HAP-1 (cell line): ENCODE measurements around the gene UGT1A10.

Experiments used
- DNase-seq, 2 experiments: peaks; one replicate each; pipeline ENCODE4 v3.0.0-alpha.2; 2016 to 2020; ENCODE audit warnings: low spot score in 2 of 2
- H3K27me3 ChIP-seq: fragments of 250-450 bp; sonication (Bioruptor Pico); 2 replicates; pipeline ENCODE4 v1.5.1; 2020; ENCODE audit warnings: low read depth, mild to moderate bottlenecking, moderate library complexity
- H3K36me3 ChIP-seq: fragments of 250-450 bp; sonication (Bioruptor Pico); replicated peaks from 2 replicates; pipeline ENCODE4 v1.5.1; 2020; ENCODE audit warnings: mild to moderate bottlenecking
- H3K4me1 ChIP-seq: fragments of 250-450 bp; sonication (Bioruptor Pico); 2 replicates; pipeline ENCODE4 v1.5.1; 2020; ENCODE audit warnings: mild to moderate bottlenecking
- H3K4me3 ChIP-seq: fragments of 250-450 bp; sonication (Bioruptor Pico); 2 replicates; pipeline ENCODE4 v1.5.1; 2020; ENCODE audit warnings: mild to moderate bottlenecking, moderate library complexity
- H3K9me3 ChIP-seq: fragments of 250-450 bp; sonication (Bioruptor Pico); 2 replicates; pipeline ENCODE4 v1.5.1; 2020; ENCODE audit warnings: mild to moderate bottlenecking, moderate library complexity
- in situ Hi-C: fragments of 300-500 bp; cut with MboI; formaldehyde crosslinking; loops from 3 replicates; pipeline ENCODE4 v1.14.3; 2020; ENCODE audit warnings: low sequenced_read_pairs, inconsistent platforms, mixed read lengths

UGT1A10 gene

GRCh38 chr2:233819884-233820773 is 183.9 kb downstream of the UGT1A10 start:
- in situ Hi-C loops, result no loop called here
- Histone ChIP-seq H3K9me3 (no peaks in the 10 kb centered on the region), H3K4me1 (peaks cover 2% of the 10 kb centered on the region; the same call in 1 of the 2 replicates), H3K4me3 (no peak overlapping the region), H3K27me3 (no peaks in the 10 kb centered on the region), H3K36me3 (no peaks in the 10 kb centered on the region)
- DNase-seq, result peak in 1 of 2 experiments; percentile 3

GRCh38 chr2:233820774-233821105 is 184.5 kb downstream of the UGT1A10 start:
- no peaks in the 10 kb centered on the region for H3K36me3 ChIP-seq
- no peaks in the 10 kb centered on the region for H3K9me3 ChIP-seq
- H3K27me3 ChIP-seq, result no peaks in the 10 kb centered on the region
- no peak overlapping the region for H3K4me3 ChIP-seq
- H3K4me1 ChIP-seq, result peaks cover 2% of the 10 kb centered on the region; the same call in 1 of the 2 replicates
- peak in 1 of 2 experiments; percentile 5 for DNase-seq
- in situ Hi-C loops, result no loop called here

- in situ Hi-C loops, result no loop called here
- peak in 1 of 2 experiments; percentile 3 for DNase-seq
Observed at GRCh38 chr2:233821196-233821595, 184.9 kb downstream of the UGT1A10 start.

GRCh38 chr2:233821709-233822100 is 185.5 kb downstream of the UGT1A10 start:
- Histone ChIP-seq H3K36me3 (no peaks in the 10 kb centered on the region), H3K9me3 (no peaks in the 10 kb centered on the region), H3K27me3 (no peaks in the 10 kb centered on the region), H3K4me3 (no peak overlapping the region), H3K4me1 (peaks cover 2% of the 10 kb centered on the region; the same call in 1 of the 2 replicates)
- DNase-seq, result peak in 1 of 2 experiments; percentile 3
- in situ Hi-C loops, result no loop called here

More at GRCh38 chr2:233821196-233821595, 184.9 kb downstream of the UGT1A10 start:
- H3K4me3 ChIP-seq, result no peak overlapping the region
- no peaks in the 10 kb centered on the region for H3K27me3 ChIP-seq
- peaks cover 2% of the 10 kb centered on the region; the same call in 1 of the 2 replicates for H3K4me1 ChIP-seq
- H3K36me3 ChIP-seq, result no peaks in the 10 kb centered on the region
- H3K9me3 ChIP-seq, result no peaks in the 10 kb centered on the region

- no peaks in the 10 kb centered on the region for H3K9me3 ChIP-seq
- in situ Hi-C loops, result no loop called here
- H3K27me3 ChIP-seq, result no peaks in the 10 kb centered on the region
- H3K36me3 ChIP-seq, result no peaks in the 10 kb centered on the region
- H3K4me3 ChIP-seq, result no peak overlapping the region
- H3K4me1 ChIP-seq, result peaks cover 2% of the 10 kb centered on the region; the same call in 1 of the 2 replicates
- peak in 1 of 2 experiments; percentile 5 for DNase-seq
Observed at GRCh38 chr2:233822101-233822771, 186.0 kb downstream of the UGT1A10 start.
